H9 (cell line): ENCODE measurements around the gene HAVCR1. TPM values are rescaled to one million over a fixed set of nuclear protein-coding genes. Genes with fewer than 3 reads are reported as not detected.

ENCODE experiments used
- DNase-seq: peaks from one replicate; pipeline ENCODE4 v3.0.0-alpha.2; 2017
- H2AFZ ChIP-seq: one replicate; pipeline ENCODE4 v1.6.1; 2013; ENCODE audit warnings: mild to moderate bottlenecking, low read length, control low read depth, moderate library complexity
- H2AK5ac ChIP-seq: 2 replicates; pipeline ENCODE4 v1.6.1; 2013; ENCODE audit warnings: low read length, control low read depth, mixed read lengths; ENCODE audit not compliant: insufficient read length
- H2BK120ac ChIP-seq: one replicate; pipeline ENCODE4 v1.6.1; 2013; ENCODE audit warnings: low read depth, mild to moderate bottlenecking, low read length, control low read depth, inconsistent platforms; ENCODE audit not compliant: poor library complexity, severe bottlenecking
- H2BK12ac ChIP-seq: 2 replicates; pipeline ENCODE4 v1.6.1; 2013; ENCODE audit warnings: low read length, control low read depth, mixed read lengths, low read depth; ENCODE audit not compliant: insufficient read length
- H2BK15ac ChIP-seq: 2 replicates; pipeline ENCODE4 v1.6.1; 2013; ENCODE audit warnings: low read depth, low read length, control low read depth
- H2BK20ac ChIP-seq: one replicate; pipeline ENCODE4 v1.6.1; 2013; ENCODE audit warnings: low read depth, mild to moderate bottlenecking, low read length, control low read depth, inconsistent platforms; ENCODE audit not compliant: poor library complexity, severe bottlenecking
- H2BK5ac ChIP-seq: 2 replicates; pipeline ENCODE4 v1.6.1; 2013; ENCODE audit warnings: low read length, control low read depth, mixed read lengths; ENCODE audit not compliant: insufficient read length
- H3K14ac ChIP-seq: 2 replicates; pipeline ENCODE4 v1.6.1; 2013; ENCODE audit warnings: low read length, control low read depth; ENCODE audit not compliant: insufficient read depth
- H3K18ac ChIP-seq: 2 replicates; pipeline ENCODE4 v1.6.1; 2013; ENCODE audit warnings: low read depth, mild to moderate bottlenecking, mixed read lengths, low read length, control low read depth; ENCODE audit not compliant: insufficient read length
- H3K23ac ChIP-seq: 2 replicates; pipeline ENCODE4 v1.6.1; 2013; ENCODE audit warnings: low read length, control low read depth, mixed read lengths, low read depth; ENCODE audit not compliant: insufficient read length
- H3K23me2 ChIP-seq: 2 replicates; pipeline ENCODE4 v1.6.1; 2013; ENCODE audit warnings: low read depth, mild to moderate bottlenecking, mixed read lengths, low read length, control low read depth; ENCODE audit not compliant: insufficient read length, poor library complexity, severe bottlenecking
- H3K27ac ChIP-seq: 2 replicates; pipeline ENCODE4 v1.5.1; 2013; ENCODE audit warnings: low read length, control low read depth, mixed read lengths, low read depth; ENCODE audit not compliant: insufficient read length
- H3K27me3 ChIP-seq: 2 replicates; pipeline ENCODE4 v1.6.1; 2013; ENCODE audit warnings: low read length, control low read depth, inconsistent platforms; ENCODE audit not compliant: insufficient read depth
- H3K4ac ChIP-seq: 2 replicates; pipeline ENCODE4 v1.6.1; 2013; ENCODE audit warnings: low read depth, mild to moderate bottlenecking, control low read depth, inconsistent platforms, low read length, moderate library complexity
- H3K4me1 ChIP-seq: 2 replicates; pipeline ENCODE4 v1.6.1; 2013; ENCODE audit warnings: low read length, control low read depth, inconsistent platforms; ENCODE audit not compliant: insufficient read depth
- H3K4me2 ChIP-seq: 2 replicates; pipeline ENCODE4 v1.6.1; 2013; ENCODE audit warnings: low read length, control low read depth, mixed read lengths; ENCODE audit not compliant: insufficient read length, insufficient read depth
- H3K56ac ChIP-seq: 2 replicates; pipeline ENCODE4 v1.6.1; 2013; ENCODE audit warnings: low read depth, mild to moderate bottlenecking, mixed read lengths, low read length, control low read depth; ENCODE audit not compliant: insufficient read length
- H3K79me1 ChIP-seq: 2 replicates; pipeline ENCODE4 v1.6.1; 2013; ENCODE audit warnings: low read depth, mild to moderate bottlenecking, moderate library complexity, low read length, control low read depth, inconsistent platforms; ENCODE audit not compliant: insufficient read depth, poor library complexity, severe bottlenecking
- H3K79me2 ChIP-seq: 2 replicates; pipeline ENCODE4 v1.6.1; 2013; ENCODE audit warnings: low read length, control low read depth, inconsistent platforms; ENCODE audit not compliant: insufficient read depth
- H3K9ac ChIP-seq: 2 replicates; pipeline ENCODE4 v1.6.1; 2013; ENCODE audit warnings: low read length, control low read depth, mixed read lengths; ENCODE audit not compliant: insufficient read length; ENCODE audit errors: extremely low read depth
- H3K9me3 ChIP-seq: one replicate; pipeline ENCODE4 v1.6.1; 2013; ENCODE audit warnings: low read depth, low read length, inconsistent platforms; ENCODE audit not compliant: control insufficient read depth
- H3T11ph ChIP-seq: one replicate; pipeline ENCODE4 v1.6.1; 2013; ENCODE audit warnings: mild to moderate bottlenecking, low read length, control low read depth, inconsistent platforms
- H4K20me1 ChIP-seq: one replicate; pipeline ENCODE4 v1.6.1; 2013; ENCODE audit not compliant: control insufficient read depth, insufficient read length, insufficient read depth
- H4K5ac ChIP-seq: 2 replicates; pipeline ENCODE4 v1.6.1; 2013; ENCODE audit warnings: low read depth, mild to moderate bottlenecking, mixed read lengths, low read length, control low read depth; ENCODE audit not compliant: insufficient read length
- H4K8ac ChIP-seq: replicated peaks from 2 replicates; pipeline ENCODE4 v1.6.1; 2013; ENCODE audit warnings: low read length, control low read depth, mixed read lengths, low read depth; ENCODE audit not compliant: insufficient read length
- H4K91ac ChIP-seq: 2 replicates; pipeline ENCODE4 v1.6.1; 2013; ENCODE audit warnings: low read depth, mild to moderate bottlenecking, moderate library complexity, mixed read lengths, low read length, control low read depth; ENCODE audit not compliant: insufficient read length
- H3K27ac Mint-ChIP-seq, 3 experiments: 2 replicates in 2 of 3; 3 replicates in 1 of 3; pipeline ENCODE4 v1.8.0; 2020 to 2021; ENCODE audit warnings: mixed read lengths in 3 of 3, mild to moderate bottlenecking in 1 of 3, moderate library complexity in 1 of 3
- H3K27me3 Mint-ChIP-seq: 2 replicates; pipeline ENCODE4 v1.8.0; 2021; ENCODE audit warnings: low read depth, mild to moderate bottlenecking, moderate library complexity, mixed read lengths
- H3K36me3 Mint-ChIP-seq, 3 experiments: 2 replicates in 2 of 3; 3 replicates in 1 of 3; pipeline ENCODE4 v1.8.0; 2020 to 2021; ENCODE audit warnings: low read depth in 3 of 3, mixed read lengths in 3 of 3; ENCODE audit not compliant: insufficient read depth in 1 of 3
- H3K4me1 Mint-ChIP-seq, 2 experiments: 2 replicates each; pipeline ENCODE4 v1.8.0; 2020; ENCODE audit warnings: mixed read lengths in 2 of 2
- H3K4me3 Mint-ChIP-seq, 2 experiments: 2 replicates in 1 of 2; 3 replicates in 1 of 2; pipeline ENCODE4 v1.8.0; 2020 to 2021; ENCODE audit warnings: mild to moderate bottlenecking in 2 of 2, mixed read lengths in 2 of 2, moderate library complexity in 1 of 2
- H3K9me3 Mint-ChIP-seq, 2 experiments: 2 replicates in 1 of 2; 3 replicates in 1 of 2; pipeline ENCODE4 v1.8.0; 2020; ENCODE audit warnings: mild to moderate bottlenecking in 2 of 2, mixed read lengths in 2 of 2, moderate library complexity in 1 of 2
- CTCF ChIP-seq: fragments of 200-600 bp; sonication (generic); conservative IDR thresholded peaks from 3 replicates; pipeline ENCODE4 v1.8.0; 2021; ENCODE audit warnings: antibody characterized with exemption, mild to moderate bottlenecking
- WGBS: extraction: QIAGEN DNeasy Blood & Tissue Kit; methylation state at CpG from one replicate; pipeline ENCODE4 v1.1.7; 2013; ENCODE audit warnings: missing lambda C conversion rate, low lambda C conversion rate, mixed read lengths; ENCODE audit not compliant: insufficient read length; ENCODE audit errors: extremely low coverage; 5-methylcytosine and 5-hydroxymethylcytosine counted together
- total RNA-seq: library from RNA; stranded (reverse); gene quantifications from 2 replicates; pipeline ENCODE4 v1.2.1, GENCODE V29; 2021

The HAVCR1 gene
- total RNA-seq, 1 experiment from 2014 or later = not detected

- H2BK20ac ChIP-seq = no peak overlapping the region
- WGBS = no CpG with 5 or more reads among the region's 3 CpGs
- H3K4me1 Mint-ChIP-seq = peaks cover 0 to 4% of the 10 kb centered on the region in 2 experiments; a peak in 1 of 4 replicates
- H3K4me2 ChIP-seq = no peak overlapping the region
- DNase-seq = no peak
- H3K79me2 ChIP-seq = no peaks in the 10 kb centered on the region
- peak; percentile 40; the same call in 2 of the 3 replicates for TF ChIP-seq CTCF
- no peak overlapping the region for H3K56ac ChIP-seq
- H2BK15ac ChIP-seq = no peak overlapping the region
- H4K91ac ChIP-seq = no peak overlapping the region
- no peaks in the 10 kb centered on the region for H3K79me1 ChIP-seq
- H3K14ac ChIP-seq = no peak overlapping the region
- no peaks in the 10 kb centered on the region for H4K20me1 ChIP-seq
- no peak overlapping the region for H3K23ac ChIP-seq
- no peaks in the 10 kb centered on the region; a peak in 1 of 5 replicates for H3K9me3 Mint-ChIP-seq
- H2BK5ac ChIP-seq = no peak overlapping the region
- no peak overlapping the region for H4K8ac ChIP-seq
- no peak overlapping the region for H3T11ph ChIP-seq
- H3K4ac ChIP-seq = no peak overlapping the region
- no peak overlapping the region for H3K4me3 Mint-ChIP-seq
- no peaks in the 10 kb centered on the region for H3K36me3 Mint-ChIP-seq
- no peaks in the 10 kb centered on the region for H3K27me3 ChIP-seq
- H2BK120ac ChIP-seq = no peak overlapping the region
- no peaks in the 10 kb centered on the region for H3K9me3 ChIP-seq
- H3K23me2 ChIP-seq = no peaks in the 10 kb centered on the region
- no peak overlapping the region for H3K27ac ChIP-seq
- H3K4me1 ChIP-seq = no peaks in the 10 kb centered on the region
- H4K5ac ChIP-seq = no peak overlapping the region
- H2BK12ac ChIP-seq = no peak overlapping the region
- H3K27ac Mint-ChIP-seq = no peak overlapping the region
- H2AK5ac ChIP-seq = no peak overlapping the region
- H2AFZ ChIP-seq = no peak overlapping the region
- H3K27me3 Mint-ChIP-seq = peaks cover 2% of the 10 kb centered on the region; the same call in 1 of the 2 replicates
- H3K9ac ChIP-seq = no peak overlapping the region
- H3K18ac ChIP-seq = no peak overlapping the region
Measured at GRCh38 chr5:157069949-157070348, 11.0 kb upstream of the HAVCR1 start.
